Stimulated activated CD4-positive, alpha-beta T cell treated with anti-CD3 and anti-CD28 coated beads, TNF-alpha, amount 100 ng/mL, for 4 hours (primary cell): ENCODE results near the gene HOXA4.

Source experiments
- DNase-seq, 3 experiments: peaks; one replicate each; pipeline ENCODE4 v3.0.0-alpha.2; 2020; ENCODE audit warnings: low read depth in 3 of 3

The HOXA4 gene

DNA sequence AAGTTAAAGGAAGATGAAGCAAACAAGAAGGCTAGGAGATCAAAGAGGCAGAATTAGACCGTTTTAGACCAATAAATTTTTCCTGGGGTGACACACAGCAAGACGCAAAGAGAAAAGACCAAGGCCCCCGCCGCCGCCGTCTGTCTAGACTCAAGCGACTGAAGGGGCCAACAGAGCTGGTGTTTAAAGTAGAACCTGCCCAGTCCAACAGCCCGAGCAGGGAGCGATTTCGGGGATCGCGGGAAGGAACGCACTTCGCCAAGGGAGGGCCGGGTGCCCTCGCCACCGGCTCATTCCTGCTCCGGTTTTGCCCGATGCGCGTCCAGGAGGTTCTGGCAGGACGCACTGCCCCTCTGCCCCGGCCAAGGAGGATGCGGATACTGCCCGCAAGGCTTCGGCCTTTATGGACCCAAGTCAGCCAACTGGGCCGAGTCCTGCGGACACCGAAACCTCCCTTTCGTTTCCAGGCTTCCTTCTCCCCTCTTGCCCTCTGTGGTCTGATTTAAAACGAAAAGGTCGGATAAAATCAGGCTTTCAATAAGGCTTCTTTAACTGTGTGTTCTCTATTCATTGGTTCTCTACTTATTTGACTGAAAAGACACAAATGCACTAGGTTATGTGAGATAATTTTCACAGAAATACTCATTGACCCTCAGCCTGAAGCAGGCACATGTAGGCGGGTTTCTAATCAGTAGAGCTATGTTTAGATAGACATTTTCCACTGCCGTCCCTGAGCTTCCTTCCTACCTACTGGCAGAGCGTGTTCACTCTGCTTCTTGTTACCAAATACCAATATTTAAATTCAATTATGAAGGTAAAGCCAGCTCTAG, 28.1 kb upstream of the HOXA4 start:
- DNase-seq = no peak

DNA sequence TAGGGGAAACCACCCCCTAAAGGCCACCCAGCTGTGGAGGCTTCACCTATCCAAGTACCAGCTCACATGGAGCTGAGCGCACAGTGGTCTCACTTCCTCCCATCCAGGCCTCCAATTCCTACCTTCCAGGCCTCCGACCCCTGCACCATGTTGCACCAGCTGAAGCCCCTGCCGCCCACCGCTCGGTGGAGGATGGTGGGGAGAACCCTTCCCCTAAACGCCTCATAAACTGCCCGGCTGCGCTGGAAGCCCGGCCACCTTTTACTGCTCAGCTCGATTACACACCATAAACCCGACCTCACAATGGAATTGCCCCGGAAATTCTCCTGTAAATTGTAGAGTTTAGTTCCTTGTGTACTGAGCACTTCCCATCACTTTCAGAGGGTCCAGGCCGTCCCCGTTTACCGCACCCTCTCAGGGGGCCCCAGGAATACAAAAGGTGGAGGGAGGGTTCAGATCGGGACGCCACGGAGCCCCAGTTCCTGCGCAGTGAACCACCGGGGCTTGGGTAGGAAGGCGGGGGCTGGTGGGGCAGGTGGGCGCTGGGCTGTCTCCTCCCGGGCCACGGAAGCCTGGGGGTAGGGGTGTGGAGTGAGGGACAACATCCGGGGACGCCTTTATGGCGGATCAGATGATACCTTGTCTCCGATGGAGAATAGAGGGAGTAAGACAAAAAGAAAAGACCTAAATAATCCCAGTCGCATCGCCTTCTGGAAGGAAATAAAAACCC, 27.3 kb upstream of the HOXA4 start:
- no peak for DNase-seq

DNA sequence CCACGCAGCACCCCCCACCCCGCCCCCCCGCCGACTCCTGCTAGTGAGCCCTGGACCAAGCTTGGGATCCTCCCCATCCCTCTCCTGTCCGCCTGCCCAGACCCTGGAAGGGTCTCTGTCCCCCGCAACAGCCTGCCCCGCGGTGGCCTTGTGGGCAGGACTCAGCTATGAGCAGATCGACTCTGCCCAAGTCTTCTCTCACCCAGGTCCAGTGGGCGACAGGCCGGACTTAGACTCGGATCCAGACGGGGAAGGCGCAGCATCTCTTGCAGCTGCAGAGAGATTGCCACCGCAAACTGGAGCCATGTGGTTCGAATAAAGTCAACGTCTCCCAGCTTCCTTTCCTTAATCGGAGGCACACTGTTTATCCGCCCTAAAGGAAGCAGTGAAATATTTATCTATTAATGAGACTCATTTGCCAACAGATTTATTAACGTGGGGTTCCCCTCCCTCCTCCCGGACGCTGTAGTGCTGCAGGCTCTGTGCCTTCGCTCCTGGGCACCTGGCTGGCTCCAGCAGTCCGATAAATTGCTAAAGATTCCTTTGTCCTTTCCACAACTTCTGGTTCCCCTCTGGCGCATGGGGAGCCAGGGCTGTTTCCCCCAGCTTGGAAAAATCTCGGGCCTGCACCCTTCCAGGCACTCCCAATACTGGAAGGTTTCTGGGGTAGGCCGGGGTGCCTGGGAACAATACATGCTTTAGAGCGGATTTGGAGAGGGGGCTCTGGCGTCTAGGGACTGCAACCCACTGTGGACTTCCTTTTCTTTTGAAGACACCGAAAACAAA, 26.6 kb upstream of the HOXA4 start:
- no peak for DNase-seq

DNA sequence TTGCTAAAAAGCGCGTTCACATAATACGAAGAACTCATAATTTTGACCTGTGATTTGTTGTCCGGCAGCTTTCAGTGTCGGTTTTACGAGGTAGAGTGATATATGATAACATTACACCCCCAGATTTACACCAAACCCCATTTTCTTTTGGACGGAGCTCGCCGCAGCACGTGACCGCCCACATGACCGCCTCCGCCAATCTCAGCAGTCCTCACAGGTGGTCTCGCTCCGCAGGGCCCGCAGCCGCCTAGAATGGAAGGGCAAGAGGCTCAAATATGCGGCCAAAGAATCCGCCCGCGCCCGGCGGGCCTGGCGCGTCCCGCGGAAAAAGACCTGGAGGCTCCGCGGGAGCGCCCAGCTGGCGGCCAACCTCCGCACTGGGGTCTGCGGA, 25.9 kb upstream of the HOXA4 start, which contains the start of gene HOXA7:
Gene HOXA7, minus strand, starts transcription at position 168 of the 391 bp plus-strand sequence. Its CDS starts 130 bp downstream, at position 38.
- DNase-seq = no peak

DNA sequence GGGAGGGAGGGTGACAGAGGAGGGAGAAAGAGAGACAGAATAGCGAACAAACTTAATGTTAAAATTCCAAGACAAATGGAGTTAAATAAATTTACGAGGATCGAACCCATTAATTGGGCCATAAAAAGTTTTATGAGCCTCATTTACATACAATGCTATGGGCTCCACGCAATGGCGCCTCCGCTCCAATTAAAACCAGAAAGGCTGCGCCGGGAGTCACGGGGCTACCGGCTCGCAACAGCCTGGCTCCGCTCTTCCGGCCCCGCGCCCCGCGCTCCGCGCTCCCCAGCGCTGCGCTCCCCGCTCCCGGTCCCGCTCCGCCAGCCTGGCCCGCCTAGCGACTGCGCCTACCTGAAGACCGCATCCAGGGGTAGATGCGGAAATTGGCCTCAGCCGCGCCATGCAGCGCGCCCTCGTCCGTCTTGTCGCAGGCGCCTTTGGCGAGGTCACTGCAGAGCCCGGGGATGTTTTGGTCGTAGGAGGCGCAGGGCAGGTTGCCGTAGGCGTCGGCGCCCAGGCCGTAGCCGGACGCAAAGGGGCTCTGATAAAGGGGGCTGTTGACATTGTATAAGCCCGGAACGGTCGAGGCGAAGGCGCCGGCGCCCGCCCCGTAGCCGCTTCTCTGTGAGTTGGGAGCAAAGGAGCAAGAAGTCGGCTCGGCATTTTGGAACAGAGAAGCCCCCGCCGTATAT, 25.4 kb upstream of the HOXA4 start:
- DNase-seq = no peak

DNA sequence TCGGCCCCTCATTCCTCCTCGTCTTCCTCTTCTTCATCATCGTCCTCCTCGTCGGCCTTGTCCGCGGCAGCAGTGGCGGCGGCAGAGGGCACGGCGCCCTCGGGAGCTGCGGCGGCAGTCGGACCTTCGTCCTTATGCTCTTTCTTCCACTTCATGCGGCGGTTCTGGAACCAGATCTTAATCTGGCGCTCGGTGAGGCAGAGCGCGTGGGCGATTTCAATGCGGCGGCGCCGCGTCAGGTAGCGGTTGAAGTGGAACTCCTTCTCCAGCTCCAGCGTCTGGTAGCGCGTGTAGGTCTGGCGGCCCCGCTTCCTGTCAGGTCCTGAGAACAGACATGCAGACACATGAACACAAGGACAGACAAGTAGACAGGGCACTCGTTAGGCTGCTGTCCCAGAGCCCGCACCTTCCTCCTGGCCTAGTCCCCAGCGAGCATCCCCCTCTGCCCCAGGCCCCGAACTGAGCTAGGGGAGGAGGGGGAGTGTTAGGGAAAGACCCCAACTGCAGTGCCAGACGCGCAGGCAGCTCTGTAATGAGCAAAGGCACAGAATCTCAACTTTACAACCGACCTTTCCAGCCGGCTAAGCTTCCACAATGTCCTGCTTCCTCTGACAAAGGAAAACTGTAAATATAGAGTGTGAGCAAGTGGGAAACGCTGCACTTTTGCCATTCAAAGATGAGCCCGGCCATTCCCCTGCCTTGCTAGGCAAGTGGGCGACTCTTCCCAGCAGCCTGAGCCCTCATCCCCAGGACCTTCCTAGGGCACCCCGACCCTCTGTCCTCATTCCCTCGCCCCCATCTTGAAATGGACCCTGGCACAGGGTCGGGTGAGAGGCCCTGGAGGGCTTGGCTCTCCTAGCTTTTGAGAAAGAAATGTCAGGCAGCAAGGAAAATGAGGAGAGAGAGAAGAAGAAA, 24.6 kb upstream of the HOXA4 start:
- peak in 2 of 3 experiments; percentile 40 to 42 for DNase-seq

DNA sequence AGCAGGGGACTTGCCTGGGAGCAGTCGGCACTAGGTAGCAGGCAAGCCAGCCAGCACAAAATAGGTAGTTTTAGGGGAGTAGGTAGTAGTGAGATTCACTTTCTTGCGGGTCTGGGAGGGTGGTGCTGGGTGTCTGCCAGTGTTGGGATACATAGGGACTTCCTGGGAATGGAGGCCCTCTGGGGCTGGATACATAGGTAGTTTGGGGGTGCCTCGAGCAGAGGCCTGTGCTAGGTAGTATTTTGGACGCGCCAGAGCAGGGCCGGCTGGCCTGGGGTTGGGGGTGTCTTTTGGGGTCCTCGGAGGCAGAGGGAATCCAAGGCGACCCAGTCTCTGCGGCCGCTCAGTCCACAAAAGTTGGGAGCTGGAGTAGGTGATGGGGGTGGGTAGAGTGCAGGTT, 23.8 kb upstream of the HOXA4 start:
- DNase-seq = no peak

DNA sequence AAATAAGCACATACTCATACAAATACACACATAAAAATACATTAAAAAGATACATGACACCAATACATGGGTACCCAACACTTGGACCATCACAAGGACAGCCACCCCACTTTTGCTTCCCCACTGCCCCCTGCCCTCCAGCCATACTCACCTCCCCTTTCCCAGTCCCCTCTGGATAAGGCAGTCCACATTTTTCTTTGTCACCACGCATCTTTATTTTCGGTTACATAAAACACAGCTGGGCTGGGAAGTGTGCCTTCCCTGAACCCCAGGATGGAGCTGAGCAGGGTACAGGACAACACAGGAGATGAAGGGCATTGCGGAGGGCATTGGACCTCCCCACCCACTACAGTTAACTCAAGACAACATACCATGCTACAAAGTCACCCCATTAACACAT, 23.0 kb upstream of the HOXA4 start:
- no peak for DNase-seq

DNA sequence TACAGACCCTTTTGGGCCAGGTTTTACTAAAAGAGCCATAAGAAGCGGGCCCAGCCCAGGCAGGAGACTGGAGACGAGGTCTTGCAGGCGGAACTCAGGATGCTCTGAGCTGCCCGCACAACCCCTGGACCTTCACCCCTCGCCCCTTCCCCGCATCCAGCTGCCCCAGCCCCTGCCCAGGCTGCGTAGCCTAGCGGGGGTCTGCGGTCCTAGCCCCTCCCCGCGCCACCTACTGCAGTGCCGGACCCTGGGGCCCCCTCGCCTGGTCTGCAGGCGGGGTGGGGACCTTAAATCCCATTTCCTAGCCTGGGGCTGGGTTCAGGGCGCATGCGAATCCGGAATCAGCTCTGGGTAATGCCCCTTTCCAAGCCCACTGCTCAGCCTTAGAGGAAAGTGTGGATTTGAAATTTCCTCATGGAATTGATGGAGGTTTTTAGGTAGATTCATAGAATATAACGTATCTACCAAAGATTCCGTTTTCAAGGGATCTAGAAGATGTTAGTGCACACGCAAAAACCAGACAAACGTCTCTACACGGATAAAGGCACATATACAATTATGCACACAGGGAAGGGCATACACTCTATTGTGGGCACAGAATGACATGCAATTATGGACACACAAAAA, 22.4 kb upstream of the HOXA4 start:
- no peak for DNase-seq

DNA sequence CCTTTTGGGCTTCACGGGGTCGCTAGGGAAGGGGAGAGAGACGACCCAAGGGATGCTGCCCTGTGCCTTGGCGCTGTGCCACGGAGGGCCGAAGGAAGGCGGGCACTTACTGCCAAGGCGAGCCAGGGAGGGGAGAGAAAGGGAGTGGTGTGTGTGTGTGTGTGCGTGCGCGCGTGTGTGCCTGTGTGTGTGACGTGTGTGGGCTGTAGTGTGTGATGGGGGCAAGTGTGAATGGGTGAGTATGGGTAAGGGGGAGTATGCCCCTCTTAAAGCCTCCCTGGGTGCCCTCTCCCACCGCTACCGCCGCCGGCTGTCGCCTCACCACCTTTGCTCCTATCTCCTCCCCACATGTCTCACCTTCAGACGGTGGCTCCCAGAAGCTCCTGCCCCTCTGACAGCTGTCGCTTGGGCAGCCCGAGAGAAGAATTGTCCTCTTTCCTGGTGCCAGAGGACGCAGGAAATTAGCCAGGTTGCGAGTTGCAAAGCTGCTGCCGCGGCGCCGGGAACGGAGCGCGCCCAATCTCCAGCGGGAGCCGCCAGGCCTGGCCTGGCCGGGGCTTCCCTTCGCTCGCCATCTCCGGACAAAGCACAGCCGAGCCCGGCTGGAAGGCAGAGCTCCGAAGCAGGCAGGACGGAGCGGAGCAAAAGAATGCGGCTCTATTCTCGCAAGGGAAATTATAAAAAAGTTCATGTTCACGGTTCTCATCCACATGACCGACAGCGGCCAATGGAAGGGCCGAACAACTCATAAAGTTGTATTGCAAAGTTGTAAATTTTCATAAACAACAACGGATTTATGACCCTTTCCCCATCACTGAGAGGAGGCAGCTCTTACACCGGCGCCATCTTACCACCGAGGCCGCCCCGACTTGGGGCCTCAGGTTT, 21.6 kb upstream of the HOXA4 start, which contains the start of gene HOXA3:
Gene HOXA3, minus strand, starts transcription at position 653 of the 885 bp plus-strand sequence. CDS start 41,943 bp downstream, outside the sequence.
- no peak for DNase-seq

DNA sequence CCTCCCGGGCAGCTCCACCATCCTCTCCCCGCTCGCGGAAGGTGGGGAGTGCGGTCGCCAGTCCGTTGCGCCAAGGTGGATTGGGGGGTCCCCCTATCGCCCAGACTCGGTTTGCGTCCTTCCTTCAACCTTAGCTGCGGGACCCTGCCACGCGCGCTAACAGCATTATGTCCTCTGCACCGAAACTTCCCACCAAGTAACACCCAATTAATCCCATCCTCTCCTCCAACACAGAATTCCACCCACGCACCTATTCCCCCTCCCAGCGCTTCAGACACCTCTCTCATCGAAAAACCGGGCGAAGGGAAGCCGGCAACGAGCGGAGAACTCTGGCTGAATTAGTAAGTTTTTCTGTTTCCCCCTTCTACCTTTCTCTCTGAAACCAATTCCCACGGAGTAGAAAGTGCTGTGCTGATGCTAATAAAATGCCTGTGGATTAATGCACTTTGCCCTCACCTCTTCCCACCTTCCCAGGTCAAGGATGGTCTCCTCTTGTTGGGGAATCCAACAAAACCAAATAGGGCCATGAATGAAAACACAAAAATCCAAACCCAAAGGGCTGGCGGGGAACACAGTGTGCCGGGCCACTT, 20.9 kb upstream of the HOXA4 start:
- no peak for DNase-seq

DNA sequence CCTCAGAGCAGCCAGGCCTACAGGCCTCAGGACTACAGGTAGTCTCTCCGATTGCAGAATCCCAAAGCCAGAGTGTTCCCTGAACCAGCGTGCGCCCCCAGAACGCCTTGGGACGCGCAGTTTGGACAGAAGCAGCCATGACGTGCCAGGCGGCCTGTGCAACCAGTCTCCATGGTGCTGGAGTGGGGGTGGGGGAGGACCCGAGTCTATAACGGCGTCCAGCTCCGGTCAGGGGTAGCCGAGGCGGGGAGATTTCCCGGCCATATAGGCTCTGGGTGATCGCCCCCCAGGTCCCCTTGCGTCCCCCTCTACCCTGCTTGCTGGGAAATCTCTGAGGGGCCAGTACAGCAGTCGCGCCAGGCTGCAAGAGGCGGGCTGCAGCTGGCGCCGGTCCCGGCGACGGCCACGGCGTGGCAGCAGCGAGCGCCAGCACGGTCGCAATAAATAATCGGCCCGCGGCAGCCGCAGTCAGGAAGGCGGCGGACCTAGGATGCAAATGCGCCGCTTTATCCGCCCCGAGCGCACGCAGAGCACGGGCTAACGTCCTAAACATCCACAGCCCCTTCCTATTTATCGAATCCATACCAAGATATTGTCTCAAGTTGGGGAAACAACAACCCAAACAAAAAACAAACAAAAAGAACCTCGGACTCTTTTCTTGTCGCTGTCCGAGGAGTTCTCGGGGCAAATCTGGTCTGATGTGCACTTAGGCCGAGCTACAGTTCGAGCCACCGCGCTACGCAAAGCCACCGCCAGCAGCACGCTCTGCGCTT, 20.2 kb upstream of the HOXA4 start:
- peak in 2 of 3 experiments; percentile 31 to 39 for DNase-seq

DNA sequence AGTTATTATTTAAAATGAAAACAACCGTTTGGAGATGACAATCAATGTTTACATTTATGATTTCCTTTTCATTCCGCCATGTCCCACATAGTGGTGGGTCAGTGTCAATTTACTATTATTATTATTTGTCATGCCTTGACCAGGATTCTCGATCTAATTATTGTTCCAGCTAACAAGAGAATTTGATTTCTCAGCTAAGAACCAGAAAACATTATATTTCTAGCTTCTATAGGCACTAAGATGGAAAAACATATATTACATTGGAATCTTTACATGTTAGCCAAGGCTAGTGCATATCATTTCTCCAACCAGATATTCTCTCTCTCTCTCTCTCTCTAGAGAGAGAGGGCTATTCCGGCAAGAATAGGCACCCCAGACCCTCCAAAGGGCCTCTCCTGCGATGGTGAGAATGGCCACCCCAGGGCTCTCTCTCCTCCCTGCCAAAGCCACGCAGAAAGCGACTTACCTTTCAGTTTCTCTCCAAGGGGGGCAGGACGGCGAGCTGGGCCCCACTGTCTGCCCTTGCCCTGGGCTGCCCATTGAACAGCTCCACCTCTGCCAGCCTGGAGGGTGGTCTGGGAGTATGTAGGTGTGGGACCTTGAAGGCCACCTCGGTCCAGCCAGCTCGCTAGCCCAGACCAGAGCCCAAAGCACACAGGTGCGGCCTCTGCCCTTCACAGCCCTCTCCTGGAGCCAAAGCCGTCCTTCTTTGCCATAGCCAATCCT, 19.4 kb upstream of the HOXA4 start:
- DNase-seq = no peak

DNA sequence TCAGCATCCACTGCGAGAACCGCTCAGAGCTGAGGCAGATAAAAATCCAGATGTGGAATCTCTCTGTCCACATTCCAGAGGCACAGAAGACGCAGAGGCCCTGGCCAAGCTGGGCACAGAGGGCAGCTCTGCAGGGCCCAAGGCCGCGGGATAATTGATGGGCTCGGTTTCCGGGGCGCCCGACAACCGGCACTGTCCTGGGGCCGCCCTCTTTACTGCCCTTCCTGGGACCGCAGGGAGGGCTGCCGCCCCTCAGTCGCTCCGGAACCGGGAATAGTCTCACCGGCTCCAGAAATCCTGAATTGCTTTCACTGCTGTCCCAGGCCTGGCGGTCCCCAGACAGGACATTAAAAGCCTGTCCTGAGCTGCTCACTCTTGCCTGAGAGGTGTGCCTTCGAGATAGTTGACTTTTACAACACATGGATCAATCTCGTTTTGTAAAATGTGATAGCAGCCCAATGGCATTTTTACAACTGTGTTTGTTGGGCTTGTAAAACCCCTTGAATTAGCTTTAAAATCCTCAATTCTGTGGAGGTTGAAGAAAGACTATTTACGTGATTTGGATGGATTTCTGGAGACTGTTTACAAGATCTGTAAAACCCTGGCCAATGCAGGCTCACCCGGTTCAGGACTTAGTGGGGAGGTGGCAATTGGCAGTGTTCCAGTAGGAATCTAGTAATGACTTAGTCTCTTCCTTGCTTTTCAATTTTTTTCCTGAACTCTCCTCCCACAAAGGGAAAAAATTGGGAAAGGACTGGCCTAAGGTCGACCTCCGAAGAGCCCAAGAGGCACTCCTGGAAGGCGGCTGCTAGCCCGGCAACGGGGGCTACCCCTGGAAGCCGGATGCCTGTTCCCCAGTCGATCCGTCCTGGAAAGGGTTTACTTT, 18.4 kb upstream of the HOXA4 start:
- DNase-seq = no peak

DNA sequence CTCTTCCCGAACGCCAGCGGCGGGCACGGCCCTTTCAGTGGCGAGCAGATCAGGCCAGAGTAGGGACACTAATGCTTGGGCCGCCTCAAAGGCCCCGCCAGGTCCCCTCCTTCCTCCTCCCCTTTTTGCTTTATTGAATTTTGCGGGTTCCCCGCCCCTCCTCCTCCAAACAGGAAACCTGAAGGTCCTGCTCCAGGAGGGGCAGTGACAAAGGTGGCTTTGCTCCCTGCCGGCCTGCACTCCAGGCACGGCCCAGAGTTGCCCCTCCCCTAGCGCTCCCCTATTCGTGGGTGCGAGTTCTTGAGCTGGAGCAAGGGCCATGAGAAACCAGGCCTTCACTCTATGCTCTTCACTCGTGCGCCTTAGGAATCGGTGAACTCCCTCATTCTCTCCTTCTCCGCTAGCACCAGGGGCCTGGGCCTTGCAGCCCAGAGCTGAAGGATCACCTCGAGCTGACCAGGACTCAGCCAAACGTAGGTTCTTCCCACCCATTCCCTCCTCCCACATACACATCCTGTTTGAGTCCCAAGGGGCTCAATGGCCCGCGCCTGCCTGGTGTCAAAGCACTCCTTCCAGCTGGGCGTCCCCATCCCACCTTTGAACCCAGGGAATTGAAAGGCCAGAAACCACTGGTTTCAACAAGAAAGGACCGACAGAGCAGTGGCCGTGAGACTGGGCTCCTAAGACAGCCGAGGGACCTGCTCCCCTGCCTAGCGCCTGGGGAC, 17.6 kb upstream of the HOXA4 start:
- DNase-seq = no peak
